ENCODE data around the gene HYAL4.
"Not testable (repeated sequence)": the region's sequence is repeated elsewhere in the genome, so short reads cannot be mapped to it uniquely, and the experiment has no call there.

The HYAL4 gene

GRCh38 chr7:123849855-123850254 lies 4.9 kb downstream of the HYAL4 start:
- DNase-seq, result no peak

- DNase-seq, result not testable (repeated sequence)
Observed at GRCh38 chr7:123851404-123851803, 6.4 kb downstream of the HYAL4 start.

DNA sequence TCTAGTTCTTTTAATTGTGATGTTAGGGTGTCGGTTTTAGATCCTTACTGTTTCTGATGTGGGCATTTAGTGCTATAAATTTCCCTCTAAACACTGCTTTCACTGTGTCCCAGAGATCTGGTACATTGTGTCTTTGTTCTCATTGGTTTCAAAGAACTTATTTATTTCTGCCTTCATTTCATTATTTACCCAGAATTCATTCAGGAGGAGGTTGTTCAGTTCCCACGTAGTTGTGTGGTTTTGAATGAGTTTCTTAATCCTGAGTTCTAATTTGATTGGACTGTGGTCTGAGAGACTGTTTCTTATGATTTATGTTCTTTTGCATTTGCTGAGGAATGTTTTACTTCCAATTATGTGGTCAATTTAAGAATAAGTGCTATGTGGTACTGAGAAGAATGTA lies 9.3 kb downstream of the HYAL4 start:
- DNase-seq, result not testable (repeated sequence)

DNA sequence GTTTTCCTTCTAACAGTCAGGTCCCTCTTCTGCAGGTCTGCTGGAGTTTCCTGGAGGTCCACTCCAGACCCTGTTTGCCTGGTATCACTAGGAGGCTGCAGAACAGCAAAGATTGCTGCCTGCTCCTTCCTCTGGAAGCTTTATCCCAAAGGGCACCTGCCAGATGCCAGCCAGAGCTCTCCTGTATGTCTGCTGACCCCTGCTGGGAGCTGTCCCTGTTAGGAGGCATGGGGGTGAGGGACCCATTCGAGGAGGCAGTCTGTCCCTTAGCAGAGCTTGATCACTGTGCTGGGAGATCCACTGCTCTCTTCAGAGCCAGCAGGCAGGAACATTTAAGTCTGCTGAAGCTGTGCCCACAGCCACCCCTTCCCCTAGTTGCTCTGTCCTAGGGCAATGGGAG lies 11.5 kb downstream of the HYAL4 start:
- not testable (repeated sequence) for DNase-seq

DNA sequence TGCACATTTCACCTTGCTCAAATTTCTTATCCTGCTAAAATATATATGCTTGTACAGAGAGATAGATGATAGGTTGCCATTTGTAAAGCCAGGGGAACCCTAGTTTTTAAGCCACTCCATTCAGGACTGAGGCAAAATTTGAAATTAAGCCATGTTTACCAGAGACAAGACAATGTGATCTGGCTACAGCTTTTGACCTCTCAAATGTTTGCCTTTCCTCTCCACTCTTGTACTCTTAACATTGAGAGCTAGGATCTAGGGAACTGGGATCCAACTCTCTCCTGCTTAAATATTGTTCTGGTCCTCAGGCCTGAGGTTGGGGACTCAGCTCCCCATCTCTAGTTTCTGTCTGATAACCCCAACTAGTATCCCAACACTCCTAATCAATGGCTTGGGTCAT lies 15.9 kb downstream of the HYAL4 start:
- DNase-seq, result no peak

GRCh38 chr7:123862775-123863174 lies 17.8 kb downstream of the HYAL4 start:
- DNase-seq, result no peak

DNA sequence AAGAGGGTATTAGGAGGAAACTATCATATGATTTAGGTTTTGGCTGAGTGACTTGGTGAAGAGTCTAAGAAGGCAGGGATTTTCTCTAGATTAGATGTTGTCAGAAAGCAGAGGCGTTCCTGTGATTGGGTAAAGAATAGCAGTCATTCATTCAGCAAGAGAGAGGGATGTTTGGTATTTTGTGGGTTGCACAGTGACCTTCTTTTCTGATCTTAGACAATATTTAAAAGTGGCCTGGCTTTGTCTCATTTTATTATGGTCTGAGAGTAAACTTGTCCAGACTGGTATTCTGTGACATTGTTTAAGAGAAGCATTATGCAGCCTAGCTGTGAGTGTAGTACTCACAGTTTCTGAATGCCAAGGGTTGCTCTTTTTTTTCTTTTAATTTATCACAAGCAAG lies 18.5 kb downstream of the HYAL4 start:
- DNase-seq, result no peak

- DNase-seq, result no peak
Observed at GRCh38 chr7:123864012-123864411, 19.0 kb downstream of the HYAL4 start.

DNA sequence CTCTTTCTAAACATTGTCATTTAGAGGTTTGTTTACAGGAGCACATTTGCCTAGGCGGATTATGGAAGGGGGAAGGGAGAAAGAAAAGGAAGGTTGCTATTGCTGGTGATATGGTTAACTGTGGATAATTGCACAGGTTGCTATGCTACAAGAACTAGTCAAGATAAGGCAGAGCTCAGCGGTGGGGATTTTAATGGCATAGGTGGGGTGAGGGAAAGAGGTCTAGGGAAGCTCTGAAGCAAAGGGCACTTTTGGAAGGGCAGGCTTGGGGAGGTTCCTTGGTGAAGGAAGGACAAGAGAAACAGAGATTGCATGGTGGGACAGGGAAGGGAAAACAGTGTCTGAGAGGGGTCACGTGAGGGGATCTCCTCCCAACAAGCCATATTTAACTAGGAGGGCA lies 19.5 kb downstream of the HYAL4 start:
- no peak for DNase-seq

GRCh38 chr7:123864966-123865365 lies 20.0 kb downstream of the HYAL4 start:
- no peak for DNase-seq

- no peak for DNase-seq
Observed at GRCh38 chr7:123865517-123866117, 20.6 kb downstream of the HYAL4 start.

GRCh38 chr7:123867225-123867624 lies 22.3 kb downstream of the HYAL4 start:
- no peak for DNase-seq

GRCh38 chr7:123871998-123872867 lies 27.3 kb downstream of the HYAL4 start:
- DNase-seq, result peak; percentile 67

- no peak for DNase-seq
Observed at GRCh38 chr7:123872908-123873307, 27.9 kb downstream of the HYAL4 start.

DNA sequence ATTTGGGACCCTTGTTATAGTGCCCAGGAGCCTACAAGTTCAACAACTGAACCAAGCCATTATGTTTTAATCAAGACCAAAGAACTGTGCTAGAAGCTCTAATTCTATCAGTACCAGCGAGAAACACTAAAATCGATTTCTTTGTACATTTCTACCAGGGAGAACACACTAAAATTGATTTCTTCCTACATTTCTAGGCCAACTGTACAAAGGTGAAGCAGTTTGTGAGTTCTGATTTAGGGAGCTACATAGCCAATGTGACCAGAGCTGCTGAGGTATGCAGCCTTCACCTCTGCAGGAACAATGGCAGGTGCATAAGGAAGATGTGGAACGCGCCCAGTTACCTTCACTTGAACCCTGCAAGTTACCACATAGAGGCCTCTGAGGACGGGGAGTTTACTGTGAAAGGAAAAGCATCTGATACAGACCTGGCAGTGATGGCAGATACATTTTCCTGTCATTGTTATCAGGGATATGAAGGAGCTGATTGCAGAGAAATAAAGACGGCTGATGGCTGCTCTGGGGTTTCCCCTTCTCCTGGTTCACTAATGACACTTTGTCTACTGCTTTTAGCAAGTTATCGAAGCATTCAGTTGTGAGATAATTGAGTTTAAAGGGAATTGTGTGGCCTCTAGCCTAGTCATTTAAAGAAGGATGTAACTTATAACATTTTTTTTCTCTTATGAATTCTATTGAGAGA lies 31.7 kb downstream of the HYAL4 start:
- no peak for DNase-seq

GRCh38 chr7:123879628-123880027 lies 34.7 kb downstream of the HYAL4 start:
- no peak for DNase-seq

DNA sequence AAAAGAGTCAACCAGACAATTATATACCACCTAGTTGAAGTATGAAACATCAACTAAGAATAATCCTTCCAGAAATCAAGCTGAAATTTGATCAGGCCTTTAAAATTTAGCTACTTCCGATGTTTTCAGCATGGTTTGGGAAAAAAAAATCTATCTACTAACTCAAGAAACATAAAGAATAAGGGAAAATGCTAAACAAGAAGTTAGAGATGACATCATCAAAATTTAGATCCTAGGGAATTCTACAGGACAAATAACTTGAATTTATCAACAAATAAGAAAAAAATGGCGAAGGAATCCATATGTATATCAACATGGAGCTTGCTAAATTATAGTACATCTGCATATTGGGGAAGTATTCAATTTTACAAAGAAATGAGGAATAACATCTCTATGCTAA lies 36.3 kb downstream of the HYAL4 start:
- no peak for DNase-seq

DNA sequence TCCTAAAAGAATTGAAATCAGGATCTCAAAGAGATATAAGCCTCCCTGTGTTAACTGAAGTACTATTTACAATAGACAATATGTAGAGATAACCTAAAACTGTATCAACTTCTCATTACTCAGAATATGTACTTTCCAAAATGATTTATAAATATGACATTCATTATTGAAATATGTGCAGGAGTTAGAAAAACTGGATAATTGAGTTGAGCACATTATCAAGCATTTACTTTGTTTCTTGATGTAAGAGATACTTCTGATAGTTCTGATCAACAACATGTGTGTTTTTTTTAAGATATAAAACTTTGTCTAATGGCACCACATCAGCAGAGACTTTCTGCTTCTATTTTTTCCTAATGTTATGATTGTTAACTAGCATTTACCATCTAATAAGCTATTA lies 38.2 kb downstream of the HYAL4 start:
- DNase-seq, result no peak

DNA sequence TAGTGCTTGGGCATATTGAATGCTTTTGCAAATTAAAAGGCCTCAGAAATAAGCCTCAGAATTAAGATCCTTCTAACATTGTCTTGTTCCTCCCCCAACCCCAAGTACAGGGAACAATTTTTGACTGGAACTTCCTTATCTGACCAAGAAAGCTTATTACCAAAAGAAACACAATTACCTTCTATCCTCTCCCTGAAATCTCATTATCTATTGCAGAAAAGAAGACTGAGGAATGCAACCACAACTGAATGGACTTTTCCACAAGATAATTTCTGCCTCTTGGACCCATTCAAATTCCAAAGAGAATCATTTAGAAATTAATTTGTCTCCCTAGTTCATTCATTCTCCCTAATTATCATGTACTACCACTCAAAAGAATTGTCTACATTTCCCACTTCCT lies 43.2 kb downstream of the HYAL4 start:
- no peak for DNase-seq

- not testable (repeated sequence) for DNase-seq
Observed at GRCh38 chr7:123894753-123895152, 49.8 kb downstream of the HYAL4 start.

GRCh38 chr7:123901101-123901500 lies 56.1 kb downstream of the HYAL4 start:
- DNase-seq, result no peak

GRCh38 chr7:123905714-123906113 lies 60.7 kb downstream of the HYAL4 start:
- DNase-seq, result no peak

GRCh38 chr7:123916240-123916724 lies 71.3 kb downstream of the HYAL4 start:
- DNase-seq, result no peak

DNA sequence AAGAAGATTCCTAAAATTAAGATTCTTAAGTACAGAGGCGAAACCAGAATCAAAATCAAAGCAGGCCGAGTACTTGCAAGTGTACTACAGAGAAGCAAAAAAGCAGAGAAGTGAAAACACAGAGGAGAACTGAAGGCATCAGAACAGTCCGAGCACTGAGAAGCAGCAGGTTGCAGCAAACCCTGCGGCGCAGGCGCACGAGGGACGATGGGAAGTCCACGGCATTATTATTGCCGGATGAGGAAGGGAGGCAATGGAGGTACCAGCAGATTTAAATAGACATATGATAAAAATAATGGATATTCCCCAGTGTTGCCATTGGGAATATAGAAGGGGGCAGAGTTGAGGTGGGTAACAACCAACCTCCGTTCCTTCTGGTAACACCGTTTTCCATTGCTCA lies 72.9 kb downstream of the HYAL4 start:
- no peak for DNase-seq

Data from activated effector memory CD4-positive, alpha-beta T cell treated with anti-CD3 and anti-CD28 coated beads, Interleukin-2, amount 50 U/mL, for 16 hours (primary cell).